Astrocyte of the hippocampus (primary cell): ENCODE measurements around the gene BLCAP.
"Not testable (repeated sequence)": the region's sequence is repeated elsewhere in the genome, so short reads cannot be mapped to it uniquely, and the experiment has no call there.

ENCODE experiments used
- DNase-seq: peaks from one replicate; pipeline ENCODE4 v3.0.0; 2011; ENCODE audit warnings: low read depth, low spot score

The BLCAP gene

DNA sequence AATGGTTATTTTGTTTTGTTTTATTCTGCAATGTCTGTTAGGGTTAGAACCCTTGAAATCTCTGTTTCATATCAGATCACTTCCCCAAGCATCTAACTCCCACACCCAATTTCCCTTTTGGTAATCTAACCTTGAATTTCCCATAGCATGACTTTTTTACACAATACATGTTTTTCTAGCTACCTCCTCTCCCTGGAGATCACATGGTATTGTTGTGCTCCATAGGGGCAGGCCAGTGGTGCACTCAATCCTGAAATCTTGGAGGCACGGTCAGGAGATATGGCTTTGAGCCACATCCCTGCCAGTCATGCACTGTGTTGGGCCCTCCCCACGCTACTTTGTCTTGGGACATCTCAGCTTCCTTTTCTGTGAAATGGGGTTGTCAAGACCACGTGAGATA, 43.3 kb downstream of the BLCAP start:
- DNase-seq, result no peak

- no peak for DNase-seq
Observed at GRCh38 chr20:37481610-37482009, 46.1 kb downstream of the BLCAP start.

- peak; percentile 17 for DNase-seq
Observed at GRCh38 chr20:37480919-37481318, 46.8 kb downstream of the BLCAP start.

DNA sequence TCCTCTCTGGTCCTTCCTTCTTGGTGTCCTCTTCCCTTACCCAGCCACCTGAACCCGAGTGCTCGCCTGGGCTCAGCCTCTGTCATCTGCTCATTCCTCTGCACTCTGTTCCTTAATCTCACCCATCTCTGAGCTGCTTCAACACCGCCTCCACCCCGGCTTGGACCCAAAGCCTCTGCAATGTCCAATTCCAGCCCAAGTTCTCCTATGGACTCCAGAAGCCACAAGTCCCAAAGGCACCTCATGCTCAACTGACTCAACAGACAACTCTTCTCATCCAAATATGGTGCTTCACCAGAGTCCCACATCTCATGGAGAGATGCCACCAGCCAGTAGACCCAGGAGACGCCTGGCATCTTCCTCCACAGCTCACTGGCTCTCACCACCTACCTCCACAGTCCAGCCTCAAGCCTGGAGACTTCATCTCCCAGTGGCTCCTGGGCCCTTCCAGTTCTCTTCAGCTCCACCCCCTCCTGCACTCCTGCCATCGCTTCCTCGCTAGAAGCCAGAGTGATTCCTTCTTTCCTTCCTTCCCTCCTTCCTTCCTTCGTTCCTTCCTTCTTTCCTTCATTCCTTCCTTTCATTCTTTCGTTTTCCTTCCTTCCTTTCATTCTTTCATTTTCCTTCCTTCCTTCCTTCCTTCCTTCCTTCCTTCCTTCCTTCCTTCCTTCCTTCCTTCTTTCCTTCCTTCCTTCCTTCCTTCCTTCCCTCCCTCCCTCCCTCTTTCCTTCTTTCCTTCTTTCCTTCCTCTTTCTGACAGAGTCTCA, 47.6 kb downstream of the BLCAP start:
- no peak for DNase-seq

GRCh38 chr20:37479266-37479665, 48.4 kb downstream of the BLCAP start:
- no peak for DNase-seq

GRCh38 chr20:37477041-37477440, 50.6 kb downstream of the BLCAP start:
- DNase-seq, result no peak

DNA sequence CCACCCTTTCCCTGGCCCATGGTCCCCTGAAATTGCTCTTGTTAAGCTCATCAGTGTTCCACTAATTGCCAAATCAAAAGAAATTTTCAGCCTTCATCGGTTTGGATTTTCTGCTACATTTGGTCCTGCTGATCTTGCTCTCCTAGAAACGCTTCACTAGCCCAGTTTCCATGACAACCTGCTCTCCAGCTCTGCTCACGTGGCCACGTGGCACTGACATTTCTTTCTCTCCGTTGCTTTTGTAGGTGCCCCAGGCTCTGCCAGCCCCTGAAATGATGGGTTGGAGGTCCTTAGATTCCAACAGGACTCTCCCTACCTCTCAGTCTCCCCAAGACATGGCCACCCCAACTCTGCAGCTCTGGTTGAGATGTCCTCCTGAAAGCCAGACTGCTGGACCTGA, 52.4 kb downstream of the BLCAP start:
- peak; percentile 12 for DNase-seq

- no peak for DNase-seq
Observed at GRCh38 chr20:37474386-37474785, 53.3 kb downstream of the BLCAP start.

- no peak for DNase-seq
Observed at GRCh38 chr20:37473249-37474000, 54.3 kb downstream of the BLCAP start.

DNA sequence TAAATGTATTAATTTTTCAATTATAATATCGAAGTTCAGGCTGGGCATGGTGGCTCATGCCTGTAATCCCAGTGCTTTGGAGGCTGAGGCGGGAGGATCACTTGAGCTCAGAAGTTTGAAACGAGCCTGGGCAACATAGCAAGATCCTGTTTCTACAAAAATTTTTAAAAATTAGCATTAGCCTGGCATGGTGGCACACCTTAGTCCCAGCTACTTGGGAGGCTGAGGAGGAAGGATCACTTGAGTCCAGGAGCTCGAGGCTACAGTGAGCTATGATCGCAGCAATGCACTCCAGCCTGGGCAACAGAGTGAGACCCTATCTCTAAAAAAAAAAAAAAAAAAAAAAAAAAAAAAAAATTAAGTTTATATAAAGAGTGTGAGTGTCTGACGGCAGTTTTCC, 55.2 kb downstream of the BLCAP start:
- DNase-seq, result not testable (repeated sequence)

DNA sequence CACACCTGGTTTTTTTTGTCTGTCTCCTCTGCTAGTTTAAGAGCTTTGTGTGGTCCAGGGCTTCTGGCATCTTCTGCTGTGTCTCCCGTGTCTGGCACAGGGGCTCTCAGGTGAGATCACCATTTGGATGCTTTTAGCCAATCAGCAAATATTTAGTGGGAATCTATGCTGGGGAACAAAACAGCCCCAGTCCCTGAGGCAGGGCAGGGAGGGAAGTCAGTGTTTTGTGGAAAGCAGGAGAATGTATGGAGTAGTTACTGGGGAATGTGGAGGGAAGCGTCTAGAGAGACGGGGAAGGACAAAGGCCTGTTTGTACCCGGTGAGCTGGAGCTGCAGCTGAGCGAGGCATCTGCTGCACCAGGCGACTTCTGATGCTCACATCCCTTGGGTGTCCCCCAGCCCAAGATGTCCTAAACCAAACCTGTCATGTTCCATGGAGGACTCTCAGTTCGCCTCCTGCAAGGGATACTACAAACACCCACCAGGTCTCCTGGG, 55.9 kb downstream of the BLCAP start:
- DNase-seq, result no peak

DNA sequence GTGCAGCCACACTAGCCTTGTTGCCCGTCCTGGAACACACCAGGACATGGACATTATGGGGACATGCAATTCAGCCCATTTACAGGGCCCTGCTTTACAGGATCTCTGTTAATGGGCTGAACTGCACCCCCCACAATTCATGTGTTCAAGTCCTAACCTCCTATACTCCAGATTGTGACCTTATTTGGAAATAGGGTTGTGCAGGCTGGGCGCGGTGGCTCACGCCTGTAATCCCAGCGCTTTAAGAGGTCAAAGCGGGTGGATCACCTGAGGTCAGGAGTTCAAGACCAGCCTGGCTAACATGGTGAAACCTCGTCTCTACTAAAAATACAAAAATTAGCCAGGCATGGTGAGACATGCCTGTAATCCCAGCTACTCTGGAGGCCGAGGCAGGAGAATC, 57.5 kb downstream of the BLCAP start:
- DNase-seq, result not testable (repeated sequence)

GRCh38 chr20:37469531-37469930, 58.1 kb downstream of the BLCAP start:
- no peak for DNase-seq

GRCh38 chr20:37468886-37469285, 58.8 kb downstream of the BLCAP start:
- no peak for DNase-seq
